Pancreas (tissue), 10 donors: ENCODE measurements around the gene LAMTOR4. TPM values are rescaled to one million over a fixed set of nuclear protein-coding genes. Genes with fewer than 3 reads are reported as not detected.

Source experiments
- ATAC-seq, 4 donors: fragments of 200-7000 bp; cut with Tn5 transposase; one replicate each; pipeline versions ENCODE4 v1.8.0 to v1.9.1; 2020; ENCODE audit warnings: mild to moderate bottlenecking in 4 of 4, moderate library complexity in 4 of 4
- DNase-seq, 6 donors: peaks; one replicate each; pipeline ENCODE4 v3.0.0-alpha.2; 2020
- FAIRE-seq: peaks from 2 replicates; lab custom pipeline; 2012; peaks lifted over from hg19 to GRCh38; lab: Jason Lieb, UNC
- H3K27ac ChIP-seq, 4 donors: fragments of 200-600 bp; sonication (generic); 1 replicate in 3 of 4; 2 replicates in 1 of 4; pipeline versions ENCODE4 v1.5.0 to v1.8.0; 2020
- H3K27me3 ChIP-seq, 4 donors: fragments of 200-600 bp; one replicate each; pipeline ENCODE4 v1.8.0; 2021
- H3K36me3 ChIP-seq, 3 donors: fragments of 200-600 bp; sonication (generic) in 1 of 3; one replicate each; pipeline versions ENCODE4 v1.5.0 to v1.8.0; 2020 to 2021
- H3K4me1 ChIP-seq, 3 donors: fragments of 200-600 bp; one replicate each; pipeline ENCODE4 v1.8.0; 2021
- H3K4me3 ChIP-seq, 4 donors: fragments of 200-600 bp; sonication (generic) in 2 of 4; one replicate each; pipeline versions ENCODE4 v1.5.0 to v1.8.0; 2020 to 2021
- H3K9me3 ChIP-seq, 4 donors: fragments of 200-600 bp; one replicate each; pipeline ENCODE4 v1.8.0; 2021
- WGBS, 2 donors: extraction: QIAGEN DNeasy Blood & Tissue Kit; methylation state at CpG; one replicate each; pipeline ENCODE4 v1.1.7; 2013; 5-methylcytosine and 5-hydroxymethylcytosine counted together
- intact Hi-C, 3 donors: fragments of 100-400 bp; cut with DNase I; formaldehyde crosslinking; loops; one replicate each; pipeline versions ENCODE4 v1.11.1 to v1.14.2; 2022
- polyA plus RNA-seq, 2 donors: library from polyadenylated mRNA; stranded (reverse); fragments of 200-250 nt; gene quantifications; one replicate each; pipeline ENCODE4 v1.2.3, GENCODE V29; 2013
- total RNA-seq, 6 donors: library from RNA; stranded (reverse); fragmentation: NEBNext Ultra II Directional in 4 of 6; extraction: Animal tissue kit (Norgen Biotek cat#: 25700) in 4 of 6; gene quantifications; one replicate each; pipeline versions ENCODE4 v1.2.1 to v1.2.4, GENCODE V29; 2021 to 2023
- TF ChIP-seq, protein P1 (sequence below), 4 donors: fragments of 200-600 bp; sonication (generic) in 3 of 4; IDR thresholded peaks; one replicate each; pipeline versions ENCODE4 v1.5.0 to v1.8.0; 2021; ENCODE audit warnings: antibody characterized with exemption in 4 of 4
- donor health status: healthy with polysubstance abuse.
- donor health status: DM: no; HTN: no; CAD: no; lungs with moderate emphysema.
- donor health status: DM: no; HTN: no; CAD: no.
- donor health status: control.
- donor health status: control.
- donor health status: Bipolar disorder and iron deficiency.
- donor health status: DM: yes; HTN: yes; CAD: no.
- donor health status: DM: no; HTN: no; CAD: no.
- donor health status: DM: no; HTN: no; CAD: no.
- donor health status: DM: yes; HTN: yes; CAD: no.

LAMTOR4 gene
- total and polyA plus RNA-seq, 8 donors, result 43.8 to 209 (median 55.6) TPM

DNA sequence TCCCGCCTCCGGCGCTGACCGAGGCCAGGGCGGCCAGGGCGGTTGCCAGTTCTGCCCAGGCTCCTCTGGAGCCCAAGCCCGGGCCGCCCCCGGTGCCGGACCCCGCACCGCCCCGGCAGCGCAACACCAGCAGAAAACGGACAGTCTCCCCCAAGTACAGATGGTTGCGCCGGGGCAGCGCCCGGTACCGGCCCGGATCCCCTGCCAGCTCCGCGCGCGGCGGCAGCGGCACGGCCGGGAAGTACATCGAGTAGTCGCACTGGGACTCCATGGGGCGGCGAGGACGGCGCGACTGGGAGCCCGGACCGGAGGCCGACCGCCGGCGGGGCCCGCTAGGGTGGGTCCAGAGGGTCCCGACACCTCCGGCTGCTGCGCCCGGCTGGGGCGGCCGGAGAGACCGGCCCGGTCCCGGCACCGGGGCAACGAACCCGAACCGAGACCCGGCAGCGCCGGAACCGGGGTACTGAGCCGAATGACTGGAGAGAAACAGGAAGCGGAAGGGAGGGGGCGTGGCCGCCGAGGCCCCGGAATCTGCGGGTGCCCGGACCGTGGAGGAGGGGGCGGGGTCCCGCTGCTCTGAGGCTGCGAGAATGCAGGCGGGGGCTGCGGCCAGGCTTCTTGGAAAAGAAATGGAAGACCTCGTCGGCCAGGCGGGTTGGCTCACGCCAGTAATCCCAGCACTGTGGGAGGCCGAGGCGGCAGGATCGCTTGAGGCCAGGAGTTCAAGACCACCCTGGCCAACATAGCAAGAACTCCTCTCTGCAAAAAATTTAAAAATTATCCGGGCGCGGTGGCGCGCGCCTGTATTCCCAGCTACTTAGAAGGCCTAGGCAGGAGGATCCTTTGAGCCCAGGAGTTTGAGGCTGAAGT lies 9.7 kb downstream of the LAMTOR4 start, which contains the start of gene TRAPPC14:
TRAPPC14 (minus strand) TSS at position 495 of the 870 bp plus-strand sequence; CDS start at position 271, 224 bp downstream.
- 0 to 1% methylated on average over 60 to 87 of the region's 87 CpGs for WGBS, 2 donors
- ATAC-seq, result peak; percentile 90 to 96 (median 94)
- Histone ChIP-seq H3K36me3 (no peaks in the 10 kb centered on the region), H3K9me3 (no peaks in the 10 kb centered on the region), H3K4me3 (peak within 1 kb of the TSS; percentile 71 to 95 (median 80)), H3K4me1 (peaks cover 0 to 6% (median 0%) of the 10 kb centered on the region in 3 donors), H3K27me3 (no peaks in the 10 kb centered on the region), H3K27ac (peak within 1 kb of the TSS; percentile 1 to 69 (median 53))
- DNase-seq, result peak; percentile 85 to 95 (median 92)
- TF ChIP-seq, protein P1, sequence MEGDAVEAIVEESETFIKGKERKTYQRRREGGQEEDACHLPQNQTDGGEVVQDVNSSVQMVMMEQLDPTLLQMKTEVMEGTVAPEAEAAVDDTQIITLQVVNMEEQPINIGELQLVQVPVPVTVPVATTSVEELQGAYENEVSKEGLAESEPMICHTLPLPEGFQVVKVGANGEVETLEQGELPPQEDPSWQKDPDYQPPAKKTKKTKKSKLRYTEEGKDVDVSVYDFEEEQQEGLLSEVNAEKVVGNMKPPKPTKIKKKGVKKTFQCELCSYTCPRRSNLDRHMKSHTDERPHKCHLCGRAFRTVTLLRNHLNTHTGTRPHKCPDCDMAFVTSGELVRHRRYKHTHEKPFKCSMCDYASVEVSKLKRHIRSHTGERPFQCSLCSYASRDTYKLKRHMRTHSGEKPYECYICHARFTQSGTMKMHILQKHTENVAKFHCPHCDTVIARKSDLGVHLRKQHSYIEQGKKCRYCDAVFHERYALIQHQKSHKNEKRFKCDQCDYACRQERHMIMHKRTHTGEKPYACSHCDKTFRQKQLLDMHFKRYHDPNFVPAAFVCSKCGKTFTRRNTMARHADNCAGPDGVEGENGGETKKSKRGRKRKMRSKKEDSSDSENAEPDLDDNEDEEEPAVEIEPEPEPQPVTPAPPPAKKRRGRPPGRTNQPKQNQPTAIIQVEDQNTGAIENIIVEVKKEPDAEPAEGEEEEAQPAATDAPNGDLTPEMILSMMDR (IDR thresholded peaks at IDR 0.05), result no peak
- intact Hi-C loops, result no loop called here
- no peak for FAIRE-seq

DNA sequence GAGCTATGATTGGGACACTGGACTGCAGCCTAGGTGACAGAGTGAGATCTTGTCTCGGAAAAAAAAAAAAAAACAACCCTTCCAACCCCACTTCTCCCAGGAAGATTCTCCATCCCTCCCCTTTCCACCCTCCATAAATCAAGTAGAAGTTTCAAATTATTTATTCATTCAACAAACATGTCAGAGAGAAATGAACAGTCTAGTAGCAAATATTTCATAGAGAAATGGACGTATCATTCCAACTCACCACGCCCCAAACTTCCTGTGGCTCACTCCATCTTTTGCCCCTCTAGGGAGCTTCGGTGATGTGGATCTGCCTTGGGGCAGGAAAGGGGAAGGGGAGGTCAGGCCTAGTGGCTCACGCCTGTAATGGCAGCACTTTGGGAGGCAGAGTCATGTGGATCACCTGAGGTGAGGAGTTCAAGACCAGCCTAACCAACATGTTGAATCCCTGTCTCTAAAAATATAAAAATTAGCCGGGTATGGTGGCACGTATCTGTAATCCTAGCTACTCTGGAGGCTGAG lies 10.4 kb downstream of the LAMTOR4 start:
- Histone ChIP-seq H3K4me3 (peak overlapping the region; percentile 71 to 95 (median 80)), H3K4me1 (peaks cover 0 to 6% (median 0%) of the 10 kb centered on the region in 3 donors), H3K27ac (peak overlapping the region in 3 of 4 donors; percentile 1 to 69 (median 53)), H3K27me3 (no peaks in the 10 kb centered on the region), H3K36me3 (no peaks in the 10 kb centered on the region), H3K9me3 (no peaks in the 10 kb centered on the region)
- intact Hi-C loops, result no loop called here
- ATAC-seq, result no peak
- WGBS, 2 donors, result 69 to 70% methylated on average over 7 of the region's 7 CpGs
- TF ChIP-seq, protein P1 (IDR thresholded peaks at IDR 0.05), result no peak
- no peak for FAIRE-seq
- DNase-seq, result no peak

DNA sequence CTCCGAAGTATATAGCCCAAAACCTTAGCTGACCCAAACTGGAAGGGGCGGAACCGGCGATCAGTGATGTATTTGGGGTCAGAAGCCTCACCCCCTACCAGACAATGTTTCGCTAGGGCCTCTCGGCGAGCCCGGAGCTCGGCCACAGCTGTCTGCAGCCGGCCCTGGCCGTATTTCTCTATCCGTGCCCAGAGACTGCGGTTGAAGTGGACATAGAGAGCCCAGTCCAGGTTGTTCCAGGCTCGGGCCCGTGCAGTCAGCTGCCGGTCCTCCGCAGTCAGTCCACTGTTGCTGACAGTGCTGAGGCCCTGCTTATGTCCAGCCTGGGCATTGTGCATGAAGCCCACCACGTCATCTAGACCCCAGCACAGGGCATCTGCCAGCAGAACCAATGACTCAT lies 11.3 kb downstream of the LAMTOR4 start:
- peaks cover 0 to 6% (median 0%) of the 10 kb centered on the region in 3 donors for H3K4me1 ChIP-seq
- TF ChIP-seq, protein P1 (IDR thresholded peaks at IDR 0.05), result no peak
- ATAC-seq, result no peak
- intact Hi-C loops, result no loop called here
- H3K36me3 ChIP-seq, result no peaks in the 10 kb centered on the region
- no peak for DNase-seq
- no peak for FAIRE-seq
- H3K9me3 ChIP-seq, result no peaks in the 10 kb centered on the region
- 89 to 91% methylated on average over 18 of the region's 18 CpGs for WGBS, 2 donors
- no peak overlapping the region for H3K4me3 ChIP-seq
- H3K27ac ChIP-seq, result no peak overlapping the region
- H3K27me3 ChIP-seq, result no peaks in the 10 kb centered on the region

DNA sequence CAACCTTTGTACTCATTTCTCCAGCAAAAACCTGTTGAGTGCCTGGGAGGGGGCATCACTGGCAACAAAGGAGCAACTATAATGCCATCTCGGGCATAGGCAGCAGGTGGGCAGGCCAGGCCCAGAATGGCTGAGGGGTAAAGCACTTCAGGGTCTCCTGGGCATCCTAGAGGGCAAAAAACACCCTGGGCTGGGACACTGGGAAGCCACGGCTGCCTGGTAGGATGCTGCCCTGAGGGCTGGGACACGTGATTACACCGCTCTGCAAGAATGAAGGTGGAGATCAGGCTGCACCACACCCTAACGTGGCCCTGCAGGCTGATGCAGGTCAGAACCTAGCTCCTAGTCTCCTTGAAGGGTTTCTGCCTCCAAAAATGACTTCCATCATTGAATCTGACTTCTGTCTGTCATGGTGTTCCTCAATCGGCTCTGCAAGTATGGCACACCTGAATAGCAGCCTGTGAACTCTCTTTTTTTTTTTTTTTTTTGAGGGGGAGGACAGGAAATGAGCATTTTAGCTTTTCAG lies 14.4 kb downstream of the LAMTOR4 start:
- Histone ChIP-seq H3K27me3 (no peaks in the 10 kb centered on the region), H3K36me3 (no peaks in the 10 kb centered on the region), H3K9me3 (no peaks in the 10 kb centered on the region), H3K27ac (no peak overlapping the region), H3K4me3 (no peak overlapping the region), H3K4me1 (peaks cover 0 to under 1% (median 0%) of the 10 kb centered on the region in 3 donors)
- WGBS, 2 donors, result 52 to 67% methylated on average over 6 of the region's 6 CpGs
- ATAC-seq (no peak), FAIRE-seq (no peak), DNase-seq (no peak)
- TF ChIP-seq, protein P1 (IDR thresholded peaks at IDR 0.05), result no peak
- intact Hi-C loops, result no loop called here
